ENCODE data around the gene ALAD.

Gene ALAD

GRCh38 chr9:113431191-113431590, 30.1 kb upstream of the ALAD start:
- DNase-seq (ENCODE audit: low read depth): no peak
- no peak overlapping the region for H3K4me3 ChIP-seq (ENCODE audit: low read depth, low read length)
- in situ Hi-C loops (cut with HindIII; ENCODE audit: low sequenced_read_pairs): no loop called here
- TF ChIP-seq CTCF (IDR thresholded peaks at IDR 0.05; ENCODE audit: low read depth, low read length, missing control alignments): no peak

GRCh38 chr9:113428062-113428615, 27.1 kb upstream of the ALAD start:
- H3K4me3 ChIP-seq (ENCODE audit: low read depth, low read length): no peak overlapping the region
- in situ Hi-C loops (cut with HindIII; ENCODE audit: low sequenced_read_pairs): loop anchor here (5.0 kb wide), 1 partner anchor 229 kb away; no protein-coding TSS in a partner anchor
- DNase-seq (ENCODE audit: low read depth): peak; percentile 4
- no peak for TF ChIP-seq CTCF (IDR thresholded peaks at IDR 0.05; ENCODE audit: low read depth, low read length, missing control alignments)

DNA sequence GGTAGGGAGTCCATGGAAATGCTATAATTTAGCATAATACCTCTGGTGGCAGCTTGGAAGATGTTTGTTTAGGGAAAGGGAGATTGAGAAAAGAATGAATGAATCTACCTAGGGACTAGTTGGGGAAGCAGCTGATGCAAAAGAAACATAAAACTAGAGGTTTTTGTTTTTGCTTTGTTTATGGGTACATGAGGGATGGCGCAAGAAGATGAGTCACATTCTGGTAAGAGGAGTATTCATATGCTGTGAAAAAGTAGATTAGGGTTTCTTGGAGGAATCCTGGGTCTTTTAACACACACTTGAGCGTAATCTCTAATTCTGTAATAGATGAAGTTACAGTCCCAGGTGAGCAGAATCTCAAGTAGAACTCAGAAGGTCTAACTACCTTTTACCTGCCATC, 26.5 kb upstream of the ALAD start:
- no peak for DNase-seq (ENCODE audit: low read depth)
- H3K4me3 ChIP-seq (ENCODE audit: low read depth, low read length): no peak overlapping the region
- in situ Hi-C loops (cut with HindIII; ENCODE audit: low sequenced_read_pairs): loop anchor here (5.0 kb wide), 1 partner anchor 230 kb away; no protein-coding TSS in a partner anchor
- TF ChIP-seq CTCF (IDR thresholded peaks at IDR 0.05; ENCODE audit: low read depth, low read length, missing control alignments): no peak

DNA sequence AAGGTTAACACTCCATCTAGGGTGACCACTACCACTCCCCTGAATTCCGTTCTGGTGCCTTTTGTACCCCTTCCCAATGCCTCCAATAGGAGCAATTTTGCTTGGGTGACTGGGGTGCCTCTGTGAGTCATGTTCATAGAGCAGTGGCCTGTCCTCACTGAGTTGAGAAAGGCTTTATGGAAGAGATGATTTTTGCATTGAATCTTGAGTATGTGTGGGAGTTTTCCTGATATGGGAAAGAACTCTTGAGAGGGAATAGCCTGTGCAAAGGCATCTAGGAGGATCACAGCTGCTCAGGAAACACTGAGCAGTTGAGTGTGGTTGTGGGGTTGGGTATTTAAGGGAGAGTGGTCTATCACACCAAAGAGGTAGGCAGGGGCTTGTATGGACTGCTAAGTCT, 25.6 kb upstream of the ALAD start:
- no peak for TF ChIP-seq CTCF (IDR thresholded peaks at IDR 0.05; ENCODE audit: low read depth, low read length, missing control alignments)
- DNase-seq (ENCODE audit: low read depth): no peak
- H3K4me3 ChIP-seq (ENCODE audit: low read depth, low read length): no peak overlapping the region
- in situ Hi-C loops (cut with HindIII; ENCODE audit: low sequenced_read_pairs): loop anchor here (5.0 kb wide), 1 partner anchor 231 kb away; no protein-coding TSS in a partner anchor

DNA sequence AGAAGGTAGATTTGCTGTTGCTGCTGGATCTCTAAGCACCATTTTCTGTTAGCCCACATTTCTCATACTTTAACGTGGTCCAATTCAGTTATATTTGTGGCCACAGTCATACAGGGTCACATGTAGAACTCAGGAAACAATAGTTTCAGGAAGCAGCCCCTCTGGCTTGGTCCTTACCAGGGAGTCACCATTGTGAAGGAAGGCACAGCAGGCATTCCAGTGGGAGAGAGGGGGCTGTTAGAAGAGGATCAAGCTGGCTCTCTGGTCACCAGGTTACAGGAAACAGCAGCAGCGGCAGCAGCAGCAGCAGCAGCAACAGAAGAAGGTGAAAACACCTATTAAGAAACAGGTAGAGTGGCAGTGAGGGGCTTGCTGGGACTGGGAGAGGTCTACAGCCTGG, 24.0 kb upstream of the ALAD start:
- no peak for TF ChIP-seq CTCF (IDR thresholded peaks at IDR 0.05; ENCODE audit: low read depth, low read length, missing control alignments)

GRCh38 chr9:113421726-113422125, 20.6 kb upstream of the ALAD start:
- TF ChIP-seq CTCF (IDR thresholded peaks at IDR 0.05; ENCODE audit: low read depth, low read length, missing control alignments): no peak
- in situ Hi-C loops (cut with HindIII; ENCODE audit: low sequenced_read_pairs): no loop called here
- H3K4me3 ChIP-seq (ENCODE audit: low read depth, low read length): no peak overlapping the region
- no peak for DNase-seq (ENCODE audit: low read depth)

More for the DNA sequence above, 24.0 kb upstream of the ALAD start:
- H3K4me3 ChIP-seq (ENCODE audit: low read depth, low read length): no peak overlapping the region
- DNase-seq (ENCODE audit: low read depth): no peak
- in situ Hi-C loops (cut with HindIII; ENCODE audit: low sequenced_read_pairs): loop anchor here (5.0 kb wide), 1 partner anchor 232 kb away; no protein-coding TSS in a partner anchor

Measured in astrocyte of the cerebellum (primary cell).